Activated CD4-positive, alpha-beta T cell treated with anti-CD3 and anti-CD28 coated beads, Interleukin-2, amount 50 U/mL, for 4 hours (primary cell): ENCODE measurements around the gene MAST4.

Experiments
- DNase-seq, 2 experiments: peaks; one replicate each; pipeline ENCODE4 v3.0.0-alpha.2; 2020

MAST4 gene

DNA sequence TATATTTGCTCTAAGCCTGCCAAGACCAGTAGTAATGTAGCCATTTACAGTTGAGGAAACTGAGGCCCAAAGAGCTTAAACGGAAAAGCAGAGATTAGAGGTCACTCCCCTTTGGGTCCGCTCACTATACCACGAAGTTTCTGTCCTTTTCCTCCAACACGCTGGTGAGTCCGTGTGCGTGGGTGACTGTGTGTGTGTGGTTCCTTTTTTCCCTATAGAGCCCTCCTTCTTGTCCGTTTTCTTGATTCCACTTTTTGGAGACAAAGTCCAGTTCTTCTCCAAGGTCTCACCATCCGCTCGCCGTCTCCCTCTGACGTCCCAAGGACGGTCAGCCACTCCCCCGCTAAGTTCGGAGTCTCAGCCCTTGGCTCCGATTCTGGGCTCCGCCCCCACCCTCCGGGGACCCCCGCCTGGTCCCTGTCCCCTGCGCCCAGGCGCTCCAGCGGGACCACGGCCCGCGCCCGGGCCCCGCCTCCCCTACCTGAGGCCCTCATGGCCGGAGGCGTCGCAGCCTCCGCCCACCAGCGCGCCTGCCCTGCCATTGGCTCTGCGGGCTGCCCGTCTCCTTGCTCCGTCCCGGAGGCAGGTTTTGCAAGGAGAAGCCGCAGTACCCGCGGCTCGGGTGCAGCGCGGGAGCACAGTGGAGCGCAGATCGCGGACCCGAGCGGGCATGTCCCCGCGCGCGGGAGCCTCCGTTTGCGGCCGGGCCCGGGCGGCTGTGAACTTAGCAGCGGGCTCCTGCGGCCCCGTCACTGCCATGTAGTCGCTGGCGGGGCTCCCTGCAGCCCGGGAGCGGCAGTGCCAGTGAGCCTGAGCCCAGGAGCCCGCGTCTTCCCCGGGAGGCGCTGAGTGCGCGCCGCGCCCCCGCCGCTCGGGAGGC is at the start of gene MAST4:
Gene MAST4, plus strand, starts transcription at position 638 of the 880 bp plus-strand sequence. CDS start 263 bp downstream, outside the sequence.
- peak in 1 of 2 experiments; percentile 5 for DNase-seq

GRCh38 chr5:66546541-66546940 is 49.7 kb upstream of the MAST4 start:
- no peak for DNase-seq

DNA sequence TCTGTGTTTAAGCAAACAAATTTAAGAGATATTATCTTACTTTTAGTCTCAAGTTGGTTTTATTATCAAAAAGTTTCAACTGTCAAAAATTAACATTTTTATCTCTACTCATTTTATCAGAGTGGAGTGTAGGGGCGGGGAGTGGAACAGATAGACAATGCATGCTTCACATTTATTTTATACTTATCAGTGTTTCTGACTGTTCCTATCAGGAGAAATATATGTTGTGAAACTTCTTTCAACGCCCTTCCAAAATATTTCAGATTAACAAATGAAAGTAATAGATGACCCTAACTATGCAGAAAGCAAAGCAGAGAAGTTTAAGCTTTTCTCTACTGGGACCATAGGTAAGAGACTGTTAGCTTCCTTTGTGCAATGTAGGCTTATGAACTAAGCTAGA is 44.9 kb upstream of the MAST4 start:
- no peak for DNase-seq

- DNase-seq = no peak
Measured at GRCh38 chr5:66551945-66552344, 44.2 kb upstream of the MAST4 start.

- DNase-seq = no peak
Measured at GRCh38 chr5:66553368-66553912, 42.8 kb upstream of the MAST4 start.

DNA sequence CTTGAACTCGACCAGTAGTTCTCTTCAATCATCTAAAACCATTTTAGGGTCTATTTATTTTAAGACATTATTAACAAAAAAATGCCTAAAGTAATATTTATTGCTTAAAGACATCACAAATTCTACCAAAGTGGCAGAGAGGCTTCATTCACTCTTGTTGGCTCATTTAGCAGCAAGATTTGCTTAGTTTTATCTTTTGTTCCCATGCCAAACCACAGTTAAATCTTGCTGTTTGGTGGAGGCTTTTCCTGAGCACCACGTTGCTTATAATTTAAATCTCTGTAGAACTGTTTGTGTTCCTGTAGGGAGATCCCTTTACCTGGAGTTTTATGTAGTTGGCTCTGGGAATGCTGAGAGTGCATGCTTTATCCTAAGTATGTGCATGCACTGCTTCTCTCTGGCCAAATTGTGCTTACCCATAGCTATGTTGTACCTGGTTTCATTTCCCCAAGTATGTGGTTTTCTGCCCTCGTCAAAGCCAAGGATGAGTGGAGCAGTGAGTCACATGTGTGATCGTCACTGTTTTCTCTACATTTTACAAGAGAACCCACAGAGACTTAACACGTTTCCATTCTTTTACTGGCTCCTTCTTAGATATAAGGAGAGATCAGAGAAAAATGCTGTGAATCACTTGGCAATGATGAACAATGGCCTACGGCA is 42.1 kb upstream of the MAST4 start:
- no peak for DNase-seq

GRCh38 chr5:66554884-66555283 is 41.3 kb upstream of the MAST4 start:
- DNase-seq = no peak

GRCh38 chr5:66558560-66558959 is 37.6 kb upstream of the MAST4 start:
- DNase-seq = no peak

- no peak for DNase-seq
Measured at GRCh38 chr5:66560371-66560770, 35.8 kb upstream of the MAST4 start.

DNA sequence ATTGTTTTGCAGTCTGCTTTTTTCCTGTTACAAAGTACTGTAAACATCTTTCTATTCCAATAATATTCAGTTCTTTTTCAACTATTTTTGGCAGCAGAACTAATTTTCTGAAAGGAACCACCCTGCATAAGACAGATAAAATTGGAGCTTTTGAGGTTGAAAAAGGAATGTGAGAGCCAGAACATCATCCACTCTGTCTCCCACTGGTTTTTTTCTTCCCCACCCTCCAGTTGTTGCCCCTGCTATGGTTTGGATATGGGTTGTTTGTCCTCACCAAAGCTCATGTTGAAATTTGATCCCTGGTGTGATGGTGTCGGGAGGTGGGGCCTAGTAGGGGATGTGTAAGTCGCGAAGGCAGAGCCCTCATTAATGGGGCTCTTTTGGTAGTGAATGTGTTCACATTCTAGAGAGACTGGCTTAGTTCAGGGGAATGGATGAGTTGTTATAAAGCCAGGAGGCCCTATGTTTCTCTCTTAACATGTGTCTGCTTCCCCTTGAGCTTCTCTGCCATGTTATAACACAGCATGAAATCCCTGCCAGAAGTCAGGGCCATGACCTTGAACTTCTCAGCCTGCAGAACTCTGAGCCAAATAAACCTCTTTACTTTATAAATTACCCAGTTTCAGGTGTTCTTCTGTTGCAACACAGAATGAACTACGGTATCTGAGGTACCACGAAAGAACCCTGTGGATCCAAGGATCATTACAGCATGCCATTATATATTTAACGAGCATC is 34.8 kb upstream of the MAST4 start:
- DNase-seq = no peak

- no peak for DNase-seq
Measured at GRCh38 chr5:66565878-66566277, 30.3 kb upstream of the MAST4 start.

DNA sequence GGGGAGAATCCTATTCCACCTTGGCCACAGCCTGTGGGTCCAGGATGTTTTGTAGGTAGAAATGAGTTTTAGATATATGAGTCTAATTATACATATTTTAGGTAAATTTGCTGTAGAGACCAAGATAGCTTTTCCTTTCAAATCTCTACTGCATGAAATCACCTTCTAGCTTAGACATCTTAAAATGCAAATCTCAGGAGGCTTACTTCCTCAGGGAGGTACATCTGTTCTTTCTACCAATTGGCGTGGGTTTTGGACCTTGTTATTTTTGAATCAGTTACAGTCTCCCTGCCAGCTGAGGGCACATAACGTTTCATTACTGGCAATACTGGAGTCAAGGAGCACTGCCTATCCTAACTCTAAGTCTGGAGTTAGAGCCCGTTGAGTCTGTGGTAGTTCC is 28.7 kb upstream of the MAST4 start:
- no peak for DNase-seq

DNA sequence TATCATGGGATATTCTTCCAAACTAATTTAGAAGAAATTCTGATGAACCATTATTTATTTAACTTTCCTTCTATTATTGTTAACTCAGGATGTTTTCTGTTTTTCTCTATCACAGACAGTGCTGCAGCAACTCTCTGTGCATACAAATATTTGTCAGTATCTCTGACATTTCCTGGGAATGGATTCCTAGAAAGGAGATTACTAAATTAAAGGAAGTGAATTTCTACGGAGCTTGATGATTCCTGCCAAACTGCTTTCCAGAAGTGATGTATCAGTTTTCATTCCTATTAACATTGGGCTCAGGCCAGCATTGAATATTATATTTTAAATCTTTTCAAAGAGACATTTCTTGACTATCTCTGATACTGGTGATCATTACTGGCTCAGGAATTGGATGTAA is 26.0 kb upstream of the MAST4 start:
- no peak for DNase-seq

DNA sequence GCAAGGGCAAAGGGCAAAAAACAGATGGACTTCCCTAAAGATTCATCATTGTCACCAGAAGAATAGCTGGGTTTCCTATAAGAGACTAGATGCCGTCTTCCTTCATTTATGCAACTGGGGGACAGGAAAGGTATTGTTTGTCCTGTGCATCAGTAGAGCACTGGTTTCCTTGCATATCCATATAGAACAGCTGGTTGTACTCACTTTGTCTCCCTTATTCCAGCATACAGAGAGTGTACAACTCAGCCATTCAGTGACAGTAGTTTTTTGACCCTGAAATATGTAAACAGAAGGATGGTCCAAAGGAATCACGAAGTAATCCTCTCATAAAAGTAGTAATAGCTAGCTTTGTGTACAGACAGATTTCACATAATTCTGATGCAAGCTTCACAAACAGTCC is 22.5 kb upstream of the MAST4 start:
- DNase-seq = no peak

DNA sequence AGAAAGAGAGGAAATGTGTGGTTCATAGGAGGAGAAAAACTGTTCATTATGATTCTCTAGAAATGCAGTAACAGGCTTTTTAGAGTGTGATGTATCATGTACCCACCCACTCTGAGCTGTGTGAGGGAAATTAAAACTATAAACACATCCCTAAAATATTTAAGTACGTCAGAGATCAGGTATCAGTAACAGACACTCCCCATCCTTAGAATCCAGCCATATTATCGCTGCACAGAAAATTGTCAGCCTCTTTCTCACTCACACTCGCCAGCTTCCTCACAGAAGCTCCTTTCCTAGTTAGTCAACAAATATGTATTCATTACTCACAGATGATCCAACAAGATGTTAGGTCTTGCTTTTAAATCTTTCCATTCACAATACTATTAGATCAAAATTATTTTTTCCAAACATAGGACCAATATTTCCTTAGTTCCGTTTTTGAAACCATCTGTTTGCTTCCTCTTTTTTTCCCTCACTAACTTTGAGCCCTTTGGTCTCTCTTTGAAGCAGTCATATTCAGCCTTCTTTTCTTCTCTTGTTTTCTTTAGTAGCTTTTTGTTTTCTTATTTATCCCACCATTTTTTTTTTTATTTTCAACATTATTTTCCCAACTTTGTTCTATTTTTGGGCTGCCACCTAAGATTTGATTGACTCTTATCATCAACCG is 13.6 kb upstream of the MAST4 start:
- DNase-seq = no peak

DNA sequence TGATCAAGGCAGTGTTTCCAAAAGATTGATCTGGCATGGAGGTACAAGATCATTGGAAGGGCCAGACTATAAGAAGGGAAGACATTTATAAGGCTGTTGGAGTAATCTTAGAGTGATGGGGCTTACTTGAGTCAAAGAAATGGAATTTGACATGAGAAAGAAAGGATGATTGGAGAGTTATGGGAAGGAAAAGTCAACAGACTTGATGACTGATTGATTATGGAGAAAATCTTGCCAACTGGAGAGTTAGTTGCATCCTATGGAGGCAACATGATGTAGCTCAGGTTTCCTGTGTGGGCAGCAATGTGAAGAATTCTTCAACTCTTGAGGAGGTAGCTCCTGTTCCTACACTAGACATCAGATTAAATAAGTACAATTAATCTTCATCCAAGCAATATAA is 10.9 kb upstream of the MAST4 start:
- DNase-seq = no peak

GRCh38 chr5:66587771-66588170 is 8.4 kb upstream of the MAST4 start:
- DNase-seq = no peak

- DNase-seq = no peak
Measured at GRCh38 chr5:66596636-66597182, 516 bp downstream of the MAST4 start.

DNA sequence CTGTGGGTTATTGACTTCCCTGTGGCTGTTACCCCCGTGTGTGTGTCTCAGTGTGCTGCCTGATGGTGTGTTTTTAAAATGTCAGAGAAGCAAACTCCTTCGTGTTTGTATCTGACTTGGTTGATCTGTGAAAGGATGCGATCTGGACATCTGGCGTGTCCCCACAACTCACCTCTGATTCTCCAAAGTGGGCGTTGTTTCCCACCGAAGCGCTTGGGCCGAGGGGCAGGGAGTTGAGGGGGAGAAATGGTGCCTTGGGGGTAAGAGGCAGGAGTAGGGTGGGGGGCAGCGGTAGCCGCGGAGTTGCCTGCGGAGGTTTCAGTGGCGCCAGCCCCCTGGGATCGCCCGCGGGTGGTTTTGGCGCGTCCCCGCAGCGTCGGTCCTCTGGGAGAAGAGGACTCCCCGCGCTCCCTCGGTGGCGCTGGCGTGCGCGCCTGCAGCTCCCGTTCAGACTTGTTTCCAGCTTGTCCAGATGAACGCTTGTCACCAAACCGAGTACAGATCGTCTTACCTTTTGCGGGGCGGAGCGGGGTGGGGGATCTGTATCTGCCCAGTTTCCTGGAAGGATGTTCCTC is 1.1 kb downstream of the MAST4 start:
- no peak for DNase-seq

- no peak for DNase-seq
Measured at GRCh38 chr5:66602621-66603020, 6.4 kb downstream of the MAST4 start.

- no peak for DNase-seq
Measured at GRCh38 chr5:66603164-66603563, 7.0 kb downstream of the MAST4 start.

- no peak for DNase-seq
Measured at GRCh38 chr5:66603881-66604280, 7.7 kb downstream of the MAST4 start.
